Fibroblast of skin of right biceps (primary cell): ENCODE data around the gene PAPPA2.

Source experiments
- DNase-seq: peaks from one replicate; pipeline ENCODE4 v3.0.0-alpha.2; 2013

Gene PAPPA2

DNA sequence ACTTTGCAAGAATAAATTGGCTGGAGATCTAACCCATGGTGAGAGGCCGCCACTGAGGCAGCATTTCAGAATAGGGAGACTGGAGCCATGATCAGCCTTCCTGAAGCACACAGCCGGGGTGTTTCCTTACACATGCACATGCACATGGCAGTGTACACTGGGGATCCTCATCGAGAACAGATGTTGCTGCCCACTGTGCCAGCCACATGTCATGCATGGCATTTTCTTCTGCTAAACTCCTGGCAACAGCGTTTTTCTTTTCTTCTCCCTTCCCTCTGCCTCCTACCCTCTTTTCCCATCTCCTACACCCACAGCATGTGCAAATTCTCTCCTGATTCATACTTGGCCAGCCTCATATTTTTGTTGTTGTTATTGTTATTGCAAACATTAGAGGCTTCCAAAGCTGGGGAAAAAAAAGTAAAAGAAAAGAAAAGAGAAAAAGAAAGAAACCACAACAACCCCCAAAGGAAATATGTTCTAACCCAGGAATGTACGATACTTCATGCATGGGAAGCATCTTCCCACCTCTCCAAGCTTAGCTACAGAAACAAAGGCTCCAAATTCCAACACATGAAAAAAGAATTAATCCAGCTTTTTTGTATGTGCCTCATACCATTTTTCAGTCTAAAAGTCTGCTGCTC is 357.5 kb downstream of the PAPPA2 start:
- peak; percentile 66 for DNase-seq

DNA sequence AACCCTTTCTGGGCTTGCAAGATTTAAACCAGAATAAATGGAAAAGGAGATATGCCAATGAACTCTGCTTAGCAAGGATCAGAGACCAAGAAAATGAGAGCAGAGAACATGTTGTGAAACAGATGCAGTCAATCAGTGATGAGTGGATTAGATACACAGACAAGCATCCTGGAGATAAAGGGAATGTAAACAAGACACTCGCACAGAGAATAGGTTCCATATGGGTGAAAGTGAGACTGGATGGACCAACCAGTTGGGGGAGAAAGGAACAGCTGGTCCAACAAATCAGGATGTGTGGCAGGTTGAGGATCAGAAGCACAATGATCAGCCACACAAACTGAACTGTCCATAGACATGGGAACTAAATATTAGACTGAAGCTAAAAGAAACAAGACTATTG is 363.3 kb downstream of the PAPPA2 start:
- no peak for DNase-seq

DNA sequence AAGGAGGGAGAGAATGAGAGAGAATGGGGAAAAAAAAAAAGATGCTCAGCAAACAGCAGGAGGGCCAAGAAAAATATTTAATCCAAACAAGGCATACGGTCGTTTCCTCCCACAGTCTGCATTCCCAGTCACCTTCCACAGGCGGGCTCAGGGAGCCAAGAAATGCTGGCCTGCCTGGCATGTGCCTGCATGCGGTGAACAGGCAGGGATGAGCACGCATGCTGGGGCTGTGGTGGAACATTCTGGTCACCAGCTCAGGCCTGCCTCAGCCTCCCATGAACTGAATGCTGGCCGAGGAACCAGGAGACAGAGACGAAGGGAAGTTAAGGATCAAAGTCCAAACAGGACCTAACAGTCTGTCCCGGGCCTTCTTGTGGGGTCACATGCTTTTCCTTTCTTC is 366.3 kb downstream of the PAPPA2 start:
- DNase-seq = no peak

DNA sequence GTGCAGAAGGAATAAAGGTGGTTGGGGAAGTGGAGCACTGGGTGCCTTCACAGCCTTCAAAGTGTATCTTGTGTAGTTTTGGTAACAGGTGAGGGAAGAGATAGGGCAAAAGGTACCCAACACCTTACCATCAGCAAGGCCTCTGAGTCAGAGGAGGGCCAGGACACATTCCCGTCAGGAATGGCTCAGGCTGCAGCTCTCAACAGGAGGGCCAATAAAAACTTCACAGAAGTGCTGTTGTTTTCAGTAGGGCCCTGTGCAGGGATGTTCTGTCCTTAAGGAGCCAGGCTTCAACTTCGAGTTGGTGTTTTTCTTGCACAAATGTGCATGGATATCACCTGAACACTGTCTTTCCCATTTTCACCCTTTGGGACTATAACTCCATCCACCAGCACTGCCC is 368.2 kb downstream of the PAPPA2 start:
- DNase-seq = no peak

DNA sequence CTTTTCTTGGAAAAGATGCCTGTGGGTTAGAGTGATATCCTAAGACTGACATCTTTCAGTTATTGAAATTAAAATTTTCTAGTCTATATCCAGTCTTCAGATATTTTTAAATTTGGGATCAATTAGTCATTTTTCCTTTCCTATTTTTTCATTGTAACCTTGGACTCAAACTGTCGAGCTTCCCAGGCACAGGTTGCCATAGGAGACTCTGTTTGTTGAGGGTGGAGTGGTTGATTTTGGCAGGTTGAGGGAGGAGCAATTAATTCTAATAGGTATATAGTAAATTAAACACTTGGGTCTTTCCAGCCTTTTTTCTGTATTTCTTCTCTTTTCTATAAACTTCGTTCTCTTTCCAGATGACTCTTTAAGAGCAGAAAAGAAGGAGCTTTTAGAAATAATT is 374.7 kb downstream of the PAPPA2 start:
- DNase-seq = no peak

DNA sequence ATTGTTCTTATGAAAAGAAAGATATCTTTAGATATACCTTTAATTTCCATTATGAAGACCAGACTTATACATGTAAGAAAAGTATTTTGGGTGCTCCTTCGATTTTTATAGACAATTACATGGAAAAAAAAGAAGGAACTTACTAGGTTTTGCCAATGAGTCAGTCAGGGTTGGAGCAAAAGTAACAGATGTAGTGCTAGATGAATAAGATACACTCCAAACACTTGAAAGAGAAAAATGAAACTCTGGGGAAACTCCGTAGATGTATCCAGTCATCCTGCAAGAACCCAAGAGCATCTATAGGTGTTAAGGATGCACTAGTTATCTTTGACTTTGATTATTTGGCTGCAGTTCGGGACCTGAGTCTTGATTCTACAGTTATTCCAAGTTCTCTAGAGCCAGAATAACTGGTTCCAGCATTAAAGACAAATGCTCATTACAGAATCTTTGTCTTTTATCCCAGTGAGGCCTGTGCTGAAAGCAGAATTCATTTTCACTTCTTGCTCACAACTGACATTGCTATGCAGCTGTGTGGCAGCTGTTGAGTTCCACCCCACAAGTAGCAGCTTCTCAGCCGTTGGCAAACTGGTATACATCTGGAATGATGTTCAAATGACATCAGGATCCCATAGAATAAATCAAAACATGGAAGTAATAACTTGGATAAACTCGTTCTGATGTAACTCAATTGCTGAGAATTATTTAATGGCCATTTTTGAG is 375.5 kb downstream of the PAPPA2 start:
- DNase-seq = no peak

DNA sequence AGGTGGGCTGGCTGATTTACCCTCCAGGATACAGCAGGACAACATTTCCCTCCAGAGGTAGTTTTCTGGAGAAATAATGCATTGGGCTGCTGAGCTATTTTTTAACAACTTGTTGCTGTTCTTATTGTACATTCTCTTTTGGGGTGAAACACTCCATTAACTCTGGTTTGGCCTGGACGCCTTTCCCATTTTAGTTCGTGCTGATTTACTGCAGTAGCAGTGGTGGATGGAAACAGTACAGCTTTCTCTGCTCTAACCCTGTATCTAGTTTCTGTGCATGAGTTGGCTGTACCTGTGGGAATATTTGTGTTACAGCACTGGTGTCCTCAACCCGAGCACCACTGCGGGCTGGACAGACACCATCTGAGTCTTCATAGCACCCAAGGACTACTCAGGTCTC is 376.2 kb downstream of the PAPPA2 start:
- no peak for DNase-seq

DNA sequence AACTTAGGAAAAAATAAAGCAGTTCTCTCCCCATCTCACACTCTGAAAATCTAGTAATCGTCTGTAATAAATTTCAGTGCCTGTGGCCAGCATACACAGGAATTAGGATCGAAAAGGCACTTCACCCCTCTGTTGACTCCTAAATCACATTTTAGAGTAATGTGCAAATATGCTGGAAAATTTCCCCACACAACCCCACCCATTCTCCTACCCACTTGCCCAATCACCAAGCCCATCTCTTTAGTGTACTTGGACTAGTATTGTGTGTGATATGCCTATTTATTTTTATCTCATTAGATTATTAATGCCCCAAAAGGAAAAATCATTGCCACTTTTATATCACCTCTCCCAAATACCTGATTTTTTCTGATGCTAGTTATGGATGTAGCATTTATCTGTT is 378.3 kb downstream of the PAPPA2 start:
- no peak for DNase-seq

DNA sequence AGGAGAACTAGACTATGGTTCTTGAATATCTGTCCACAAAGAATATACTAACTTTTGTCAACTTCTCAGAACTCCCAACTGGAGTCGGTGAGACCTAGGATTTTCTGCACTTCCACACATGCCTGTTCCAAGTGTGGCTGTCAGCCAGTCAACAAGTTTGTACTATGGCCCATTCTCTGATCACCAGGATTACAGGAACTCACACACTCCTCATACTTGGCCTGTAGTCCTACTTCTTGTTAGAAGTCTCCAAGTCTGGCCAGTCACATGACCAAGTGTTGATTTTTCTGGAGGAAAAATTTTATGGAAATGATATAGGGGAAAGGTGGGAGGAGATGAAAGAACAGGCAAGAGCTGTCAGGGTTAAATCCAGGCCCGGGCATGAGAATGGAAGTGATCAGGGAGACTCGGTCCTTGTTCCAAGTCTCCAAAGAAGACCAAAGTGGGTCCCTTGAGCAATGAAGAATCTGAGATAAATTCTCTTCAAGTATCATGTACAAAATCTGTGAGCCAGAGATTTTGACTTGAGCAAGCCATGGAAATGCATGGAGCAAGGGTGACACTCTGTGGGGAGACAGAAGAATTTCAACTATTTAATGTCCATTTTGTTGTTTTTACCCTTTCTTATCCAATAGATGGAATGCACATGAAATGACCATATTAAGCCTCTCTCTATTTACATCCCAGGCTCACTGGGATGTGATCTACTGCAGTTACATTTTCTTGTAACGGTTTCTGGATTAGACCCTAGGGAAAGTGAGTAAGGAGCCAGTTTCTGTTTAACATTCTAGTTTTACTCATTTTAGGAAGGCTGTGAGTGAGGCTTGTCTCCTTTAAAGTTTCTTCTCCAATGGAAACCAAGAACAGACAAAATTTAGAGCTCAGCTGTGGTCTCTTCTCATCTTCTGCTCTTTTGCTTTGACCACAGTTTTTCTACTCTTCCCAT is 380.6 kb downstream of the PAPPA2 start:
- peak; percentile 64 for DNase-seq

DNA sequence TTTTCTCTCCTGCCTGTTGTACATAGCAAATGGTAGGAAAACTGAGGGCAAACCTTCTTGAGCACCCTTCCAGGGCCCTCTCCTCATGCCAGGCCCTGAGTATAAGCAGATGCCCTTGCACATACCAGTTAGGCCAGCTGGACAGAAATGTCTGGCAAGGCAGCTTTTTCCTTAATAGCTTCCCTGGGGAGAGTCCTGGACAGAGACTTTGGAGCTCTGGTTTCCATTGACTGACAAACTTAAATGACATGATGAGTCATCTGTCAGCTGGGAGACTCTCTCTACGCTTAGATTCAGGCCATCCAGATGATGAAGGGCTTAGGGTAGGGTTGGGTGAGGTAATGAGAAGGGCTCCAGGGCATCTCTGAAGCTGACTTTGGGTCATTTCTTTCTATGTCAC is 384.1 kb downstream of the PAPPA2 start:
- peak; percentile 11 for DNase-seq

DNA sequence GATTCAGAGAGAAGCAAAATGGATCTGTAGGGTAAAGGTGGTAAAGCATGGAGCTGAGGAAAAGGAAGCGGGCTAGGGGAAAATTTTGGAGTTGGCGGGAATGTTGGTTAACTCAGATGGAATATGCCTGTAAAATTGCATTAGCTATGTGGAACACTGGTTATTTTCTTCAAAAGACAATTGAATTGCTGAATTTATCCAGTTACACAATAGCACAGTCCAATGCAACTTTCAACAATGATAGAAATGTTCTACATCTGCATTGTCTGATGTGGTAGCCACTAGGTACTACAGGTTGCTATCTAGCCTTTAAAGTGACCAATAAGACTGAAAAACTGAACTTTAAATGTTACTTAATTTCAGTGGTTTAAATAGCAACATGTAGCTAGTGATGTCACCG is 386.3 kb downstream of the PAPPA2 start:
- no peak for DNase-seq

DNA sequence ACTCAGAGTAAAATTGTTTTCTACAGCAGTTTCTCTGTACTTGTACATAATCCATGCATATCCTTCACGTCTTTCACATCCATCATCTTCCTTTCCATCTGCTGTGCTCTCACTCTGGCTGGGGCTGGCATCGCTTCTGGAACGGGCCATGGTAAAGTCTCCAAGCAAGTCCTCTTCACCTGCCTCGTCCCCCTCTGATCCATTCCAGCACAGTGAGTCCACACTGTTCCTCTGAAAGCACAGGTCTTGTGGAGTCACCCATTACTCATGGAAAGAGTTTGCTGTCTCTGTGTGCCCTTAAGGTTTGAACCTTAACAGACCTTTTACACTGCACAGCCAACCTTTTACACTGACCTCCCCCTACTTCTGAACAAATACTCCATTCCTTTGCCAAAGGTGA is 387.9 kb downstream of the PAPPA2 start:
- no peak for DNase-seq

DNA sequence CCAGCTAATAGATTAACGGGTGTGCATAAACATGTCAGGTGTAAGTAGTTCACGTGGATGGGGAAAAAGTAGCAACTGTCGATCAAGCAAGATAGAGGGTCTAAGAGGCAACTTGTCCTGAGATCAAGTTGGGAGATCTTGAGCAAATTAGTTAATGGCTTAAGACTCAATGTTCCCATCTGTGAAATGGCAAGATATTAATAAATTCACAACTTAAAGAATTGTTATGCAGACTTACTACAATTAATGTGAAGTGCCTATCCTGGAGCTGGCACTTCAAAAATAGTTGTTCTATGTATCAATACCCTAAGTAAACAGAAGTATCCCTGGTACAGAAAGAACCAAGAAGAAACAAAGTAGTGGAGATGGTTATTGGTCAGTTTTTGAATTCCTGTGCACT is 389.1 kb downstream of the PAPPA2 start:
- DNase-seq = no peak

DNA sequence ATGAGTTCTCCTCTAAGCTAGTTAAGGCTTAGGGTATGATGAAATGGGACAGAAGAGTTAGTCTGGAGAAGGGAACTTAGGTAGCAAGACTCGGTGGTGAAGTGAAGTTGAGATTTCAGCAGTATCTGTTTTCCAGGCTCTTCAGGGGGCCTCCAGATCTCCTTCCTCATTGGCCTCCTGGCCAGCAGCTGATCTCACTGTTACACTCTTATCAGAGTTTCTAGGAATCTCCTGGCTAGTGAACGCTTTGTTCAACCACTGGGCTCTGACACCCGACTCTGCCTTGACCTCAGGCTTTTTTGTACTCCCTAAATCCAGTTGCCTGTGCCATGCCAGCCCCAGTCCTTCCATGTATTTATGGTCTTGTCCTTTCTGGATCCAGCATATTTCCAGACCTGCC is 390.5 kb downstream of the PAPPA2 start:
- DNase-seq = no peak

DNA sequence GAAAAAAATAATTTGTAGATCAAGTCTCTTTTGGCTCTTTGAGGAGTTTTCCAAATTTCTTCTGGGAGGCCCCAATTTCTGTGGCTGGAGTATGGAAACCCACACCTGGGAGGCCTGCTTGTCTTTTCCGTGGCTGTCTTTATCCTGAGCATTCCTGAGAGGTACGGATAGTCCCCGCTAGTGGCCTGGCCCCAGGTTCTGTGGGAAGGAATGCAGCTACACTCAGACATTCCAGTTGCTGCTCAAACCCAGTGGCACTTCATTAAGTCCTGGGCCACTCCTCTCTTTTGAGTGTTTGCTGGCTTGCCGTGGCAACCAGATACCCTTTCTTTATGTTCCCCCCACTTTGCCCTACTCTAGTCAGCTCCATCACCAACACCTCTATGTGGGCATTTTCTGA is 391.1 kb downstream of the PAPPA2 start:
- DNase-seq = no peak

DNA sequence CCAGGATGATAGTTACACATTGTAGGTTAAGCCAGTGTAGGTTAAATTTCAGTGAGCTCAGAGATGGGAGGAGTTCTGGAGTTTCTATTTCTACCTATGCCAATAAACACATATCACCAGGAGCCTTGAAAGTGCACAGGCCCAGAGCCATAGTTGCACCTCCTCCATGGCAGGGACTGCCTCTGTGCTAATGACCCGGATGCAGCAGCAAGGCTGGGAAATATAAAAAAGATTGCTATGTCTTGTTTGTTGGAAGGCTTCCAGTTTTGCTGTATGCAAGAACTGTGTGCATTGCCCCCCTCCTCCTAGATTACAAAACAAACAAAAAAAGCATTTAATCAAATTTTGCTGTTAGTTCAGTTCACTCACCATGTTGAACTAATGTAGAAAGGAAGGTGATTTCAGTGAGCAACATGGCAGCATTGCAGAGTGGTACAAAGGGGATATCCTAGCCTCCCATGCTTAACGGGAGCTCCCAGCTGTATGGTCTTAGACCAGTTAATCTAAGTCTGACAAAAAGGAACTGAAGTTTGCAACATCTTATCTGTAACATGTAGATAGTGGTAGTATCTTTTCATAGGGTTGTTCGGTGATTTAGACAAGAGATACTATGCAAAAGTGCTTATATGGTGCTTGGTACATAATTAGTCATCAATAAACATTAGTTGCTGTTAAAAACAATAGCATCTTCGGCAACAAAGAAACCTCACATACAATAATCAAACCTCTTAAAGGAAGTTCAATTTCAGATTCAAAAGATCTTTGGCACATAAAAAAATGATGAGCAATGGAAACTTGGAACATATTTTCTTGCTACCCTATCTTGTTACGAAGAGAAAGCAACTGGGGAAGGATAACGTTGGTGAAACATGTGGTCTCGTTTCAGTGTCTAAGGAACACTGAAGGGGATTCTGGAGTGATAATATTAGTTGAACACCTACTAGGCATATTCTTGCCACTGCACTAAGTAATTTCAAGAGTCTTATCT is 392.1 kb downstream of the PAPPA2 start:
- no peak for DNase-seq

DNA sequence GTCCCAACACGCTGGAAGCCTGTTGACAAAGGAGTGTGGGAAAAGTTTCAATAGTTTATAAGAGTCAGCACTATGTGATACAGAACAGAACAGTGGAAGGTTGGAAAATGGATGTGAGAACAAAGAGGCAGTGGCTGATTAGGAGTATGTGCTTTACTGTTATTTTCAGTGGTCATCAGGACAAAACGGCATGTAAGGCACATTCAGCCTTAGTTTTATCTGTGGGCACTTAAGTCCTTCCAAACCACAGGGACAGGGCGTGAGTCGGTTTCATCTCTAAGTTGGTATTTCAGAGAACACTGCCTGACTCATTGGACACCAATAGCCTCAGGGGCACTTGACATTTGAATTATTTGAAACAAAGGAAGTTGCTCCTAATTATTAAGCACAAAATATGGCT is 394.7 kb downstream of the PAPPA2 start:
- no peak for DNase-seq

DNA sequence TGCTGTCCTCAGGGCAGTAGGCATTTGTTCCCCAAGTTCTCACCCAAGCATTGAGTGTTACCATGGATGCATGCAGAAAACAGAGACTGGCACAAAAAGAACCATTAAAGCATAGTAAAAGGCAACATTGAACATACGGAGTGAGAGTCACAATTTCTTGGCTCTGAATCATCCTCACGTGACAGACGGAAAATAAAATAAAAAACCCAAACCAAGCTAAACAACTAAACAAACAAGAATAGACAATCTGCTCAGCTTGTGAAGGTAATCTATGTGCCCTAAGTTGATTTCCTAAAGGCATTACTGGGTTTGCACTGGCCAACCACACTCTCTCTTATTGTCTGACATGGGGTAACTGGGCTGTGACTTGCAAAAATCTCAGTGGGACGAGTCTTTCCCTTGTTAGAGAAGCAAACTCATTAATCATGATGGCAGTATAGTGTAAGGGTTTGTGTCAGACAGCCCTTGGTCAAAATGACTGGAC is 395.5 kb downstream of the PAPPA2 start:
- DNase-seq = no peak

DNA sequence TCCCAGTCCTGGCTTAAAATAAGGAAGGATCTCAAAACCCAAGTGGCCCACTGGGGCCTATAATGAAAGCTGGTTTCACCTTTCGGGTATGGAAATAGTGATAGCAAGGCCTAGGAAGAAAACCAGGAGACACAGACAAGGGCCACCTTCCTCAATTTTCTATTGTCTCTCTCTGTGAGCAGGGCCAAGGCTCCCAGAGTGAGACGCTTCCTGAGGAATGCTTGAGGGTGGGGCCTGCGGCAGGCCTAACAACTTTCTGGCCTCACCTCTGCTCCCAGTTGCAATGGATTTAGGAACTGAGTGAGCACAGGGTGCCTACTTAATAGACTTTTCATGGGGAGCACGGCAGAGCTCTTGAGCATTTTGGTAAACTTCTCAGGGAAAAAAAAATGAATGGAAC is 400.6 kb downstream of the PAPPA2 start:
- no peak for DNase-seq

DNA sequence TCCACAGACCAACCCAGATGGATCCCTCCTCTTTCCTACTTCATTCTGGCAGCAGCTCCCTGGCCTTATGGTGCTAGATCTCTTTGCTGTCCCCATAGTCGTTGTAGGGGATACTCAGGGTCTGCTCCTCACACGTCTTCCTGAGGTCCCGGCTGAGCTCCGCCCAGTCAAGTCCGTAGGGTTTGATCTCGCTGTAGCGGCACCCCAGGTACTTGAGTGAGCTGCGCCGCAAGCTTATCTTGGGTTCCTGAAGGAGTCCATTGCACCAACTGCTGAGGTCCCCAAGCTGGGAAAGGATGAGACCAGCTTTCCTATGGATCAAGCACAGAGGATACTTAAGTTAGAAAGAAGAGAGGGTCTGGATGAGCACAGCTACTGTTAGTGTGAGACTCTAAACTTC is 401.2 kb downstream of the PAPPA2 start:
- no peak for DNase-seq

DNA sequence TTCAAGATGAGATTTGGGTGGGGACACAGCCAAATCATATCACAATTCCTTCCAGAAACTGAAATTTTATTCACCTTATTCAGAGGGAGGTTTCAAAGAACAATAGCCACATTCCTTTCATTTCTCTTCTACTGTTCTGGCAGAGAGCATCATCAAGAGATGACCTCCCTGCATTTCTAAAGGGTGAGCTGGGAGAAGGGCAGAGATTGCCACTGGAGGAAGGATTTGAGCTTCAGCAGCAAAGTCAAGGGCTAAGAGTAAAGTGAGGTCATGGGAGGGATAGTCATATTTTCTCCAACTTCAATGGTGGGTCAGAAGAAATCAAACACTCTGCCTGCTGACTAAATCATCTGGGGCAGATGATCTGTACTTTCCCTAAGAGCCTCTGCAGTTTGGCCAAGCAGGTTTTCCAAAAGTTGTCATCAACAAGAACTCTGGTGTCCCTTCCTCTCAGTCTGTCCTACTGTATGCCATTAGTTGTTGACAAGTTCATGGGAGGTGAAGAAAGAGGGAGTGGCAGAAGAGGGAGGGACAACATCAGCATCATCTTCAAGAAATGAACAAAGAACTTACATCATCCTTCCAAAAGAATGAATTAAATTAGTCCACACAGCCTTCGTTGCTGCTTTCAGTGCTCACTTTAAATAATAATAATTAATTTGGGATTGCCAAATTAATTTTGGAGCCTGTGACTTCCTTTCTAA is 403.2 kb downstream of the PAPPA2 start:
- peak; percentile 65 for DNase-seq

DNA sequence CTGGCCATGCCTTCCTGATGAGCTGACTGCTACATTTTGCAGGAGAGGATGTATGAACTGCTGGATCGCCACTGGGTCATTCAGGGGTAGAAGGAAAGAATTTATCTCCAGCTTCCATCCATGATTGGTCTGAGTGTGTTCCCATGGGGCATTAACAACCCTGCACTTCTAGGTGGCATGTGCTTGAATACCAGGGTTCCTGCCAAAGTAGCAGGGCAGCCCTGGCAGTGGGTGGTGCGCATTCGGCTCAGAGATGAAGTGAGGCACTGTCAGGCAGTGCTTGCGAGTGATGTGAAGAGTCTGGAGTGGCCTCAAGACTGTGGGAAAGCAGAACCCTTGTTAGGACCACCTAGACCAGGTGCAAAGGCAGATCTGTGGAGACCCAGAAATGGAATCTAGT is 406.6 kb downstream of the PAPPA2 start:
- DNase-seq = no peak
